HG03378 (cell line): Measurements from ENCODE around the gene REC8.

Source experiments
- ATAC-seq: cut with Tn5 transposase; IDR thresholded peaks from one replicate; pipeline ENCODE4 v1.9.1; 2021; ENCODE audit warnings: mild to moderate bottlenecking, moderate library complexity; ENCODE audit not compliant: unreplicated experiment

The REC8 gene

GRCh38 chr14:24171422-24172260 is at the start of gene REC8:
TSS of gene REC8 (plus strand) at chr14:24172080. CDS start at chr14:24172553, 473 bp downstream.
- peak; percentile 75 for ATAC-seq

- no peak for ATAC-seq
Measured at GRCh38 chr14:24122416-24122815, 49.5 kb upstream of the REC8 start.

DNA sequence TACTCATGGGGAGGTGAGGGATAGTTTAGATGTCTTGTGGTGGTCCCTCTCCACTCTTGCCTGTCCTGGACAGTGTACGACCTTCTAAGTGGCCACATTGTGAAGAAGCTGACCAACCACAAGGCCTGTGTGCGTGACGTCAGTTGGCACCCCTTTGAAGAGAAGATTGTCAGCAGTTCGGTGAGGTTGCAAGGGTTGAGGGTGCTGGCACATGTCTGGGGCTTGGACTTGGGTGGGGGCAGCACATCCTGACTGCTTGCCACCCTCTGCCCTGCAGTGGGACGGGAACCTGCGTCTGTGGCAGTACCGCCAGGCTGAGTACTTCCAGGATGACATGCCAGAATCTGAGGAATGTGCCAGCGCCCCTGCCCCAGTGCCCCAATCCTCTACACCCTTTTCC is 49.0 kb upstream of the REC8 start:
- no peak for ATAC-seq

DNA sequence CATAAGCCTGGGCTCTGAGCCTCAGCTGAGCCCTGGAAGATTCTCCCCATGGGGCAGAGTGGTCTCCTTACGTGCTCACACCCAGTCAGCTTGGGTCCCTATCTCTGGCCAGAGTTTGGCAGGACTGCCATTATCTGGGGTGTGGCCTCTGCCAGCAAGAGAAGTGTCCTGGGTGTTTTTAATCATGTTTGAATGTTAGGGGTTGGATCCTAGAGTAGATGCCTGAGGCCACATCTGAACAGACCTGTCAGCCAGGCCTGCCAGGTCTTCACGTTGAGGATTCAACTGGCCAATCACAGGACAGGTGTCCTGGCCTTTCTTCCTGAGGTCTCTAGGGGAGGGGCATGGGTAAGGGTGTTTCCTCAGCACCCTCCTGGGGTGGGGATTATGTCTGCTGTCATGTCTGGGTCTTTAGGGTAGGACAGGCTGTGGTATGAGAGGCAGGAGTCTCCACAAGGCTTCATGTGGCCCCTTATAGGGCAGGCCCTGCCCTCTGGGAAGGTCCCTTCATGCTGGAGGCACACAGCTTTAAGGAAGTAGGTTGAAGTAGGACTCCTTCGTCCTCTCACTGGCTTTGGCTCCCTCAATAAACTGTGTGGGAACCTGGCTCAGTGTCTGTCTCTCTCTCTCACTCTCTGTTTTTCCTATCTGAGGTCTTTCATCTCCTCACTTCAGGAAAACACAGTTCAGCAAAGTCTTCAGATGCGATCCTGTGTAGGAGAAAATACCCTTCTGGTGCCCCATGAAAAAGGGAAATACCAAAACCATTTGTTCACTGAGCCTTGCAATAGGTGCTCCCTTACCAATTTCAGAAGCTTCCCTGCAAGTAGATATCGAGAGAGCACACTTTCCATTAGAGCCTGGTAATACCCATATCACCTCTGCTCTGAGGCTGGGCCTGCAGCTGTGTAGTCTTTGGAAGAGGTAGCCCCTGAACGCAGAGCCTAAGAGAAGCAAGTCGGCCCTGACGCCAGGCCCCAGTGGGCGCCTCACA is 48.2 kb upstream of the REC8 start:
- no peak for ATAC-seq

- no peak for ATAC-seq
Measured at GRCh38 chr14:24126939-24127338, 44.9 kb upstream of the REC8 start.

GRCh38 chr14:24127673-24128072 is 44.2 kb upstream of the REC8 start:
- ATAC-seq: no peak

DNA sequence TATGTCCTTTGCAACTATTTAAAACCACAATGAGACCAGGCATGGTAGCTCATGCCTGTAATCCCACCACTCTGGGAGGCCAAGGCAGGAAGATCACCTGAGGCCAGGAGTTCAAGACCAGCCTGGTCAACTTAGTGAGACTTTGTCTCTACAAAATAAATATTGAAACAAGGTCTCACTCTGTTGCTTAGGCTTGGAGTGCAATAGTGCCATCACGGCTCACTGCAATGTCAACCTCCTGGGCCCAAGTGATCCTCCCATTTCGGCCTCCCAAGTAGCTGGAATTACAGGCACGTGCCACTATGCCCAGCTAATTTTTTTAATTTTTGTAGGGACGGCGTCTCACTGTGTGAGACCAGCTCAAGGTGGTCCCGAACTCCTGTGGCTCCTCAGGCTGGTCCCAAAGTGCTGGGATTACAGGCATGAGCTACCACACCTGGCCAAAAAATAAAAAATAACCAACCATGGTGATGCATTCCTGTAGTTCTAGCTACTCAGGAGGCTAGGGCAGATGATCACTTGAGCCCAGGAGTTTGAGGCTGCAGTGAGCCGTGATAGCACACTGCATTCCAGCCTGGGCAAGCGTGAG is 42.4 kb upstream of the REC8 start:
- ATAC-seq: no peak

- no peak for ATAC-seq
Measured at GRCh38 chr14:24130380-24130716, 41.5 kb upstream of the REC8 start, which contains the start of gene FITM1. TSS of gene FITM1 (plus strand) at chr14:24130659. CDS start at chr14:24131564, 905 bp downstream.

DNA sequence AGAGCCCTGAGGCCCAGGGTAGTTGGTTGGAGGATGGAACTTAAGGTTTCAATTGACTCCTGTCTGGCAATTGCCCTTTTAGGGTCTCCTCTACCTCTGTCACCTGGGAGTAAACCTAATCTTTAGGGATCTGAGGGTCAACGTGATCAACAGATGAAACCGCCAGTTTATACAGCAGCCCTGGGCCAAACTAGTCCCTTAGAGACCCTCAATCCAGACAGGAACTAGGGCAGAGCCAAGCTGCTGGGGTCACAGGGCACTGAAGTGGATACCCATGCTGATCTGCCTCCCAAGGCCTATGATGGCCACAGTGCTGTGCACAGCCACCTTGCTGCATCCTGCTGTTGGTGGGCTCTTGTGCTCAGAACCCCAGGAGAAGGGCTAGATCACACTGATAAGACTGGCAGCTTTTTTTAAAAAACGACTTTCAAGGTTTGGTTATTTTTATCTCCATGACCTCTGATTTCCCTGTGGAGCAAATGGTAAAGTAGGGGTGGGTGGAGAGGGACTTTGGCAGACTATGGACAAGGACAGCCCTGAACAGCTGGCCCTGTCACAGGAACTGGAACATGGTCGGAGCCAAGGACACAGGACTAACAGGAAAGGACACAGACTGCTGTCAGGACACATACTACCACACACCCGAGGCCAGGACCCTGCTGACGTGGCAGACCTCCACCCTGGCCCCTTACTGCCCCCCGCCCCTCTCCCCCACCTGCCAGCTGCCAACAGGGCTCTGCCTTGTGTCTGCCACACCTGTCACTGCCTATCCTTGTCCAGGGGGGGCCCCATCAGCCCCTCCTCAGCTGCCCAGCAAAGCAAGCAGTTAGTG is 40.9 kb upstream of the REC8 start:
- no peak for ATAC-seq

- no peak for ATAC-seq
Measured at GRCh38 chr14:24131549-24131966, 40.3 kb upstream of the REC8 start.

GRCh38 chr14:24132061-24132685 is 39.7 kb upstream of the REC8 start:
- no peak for ATAC-seq

DNA sequence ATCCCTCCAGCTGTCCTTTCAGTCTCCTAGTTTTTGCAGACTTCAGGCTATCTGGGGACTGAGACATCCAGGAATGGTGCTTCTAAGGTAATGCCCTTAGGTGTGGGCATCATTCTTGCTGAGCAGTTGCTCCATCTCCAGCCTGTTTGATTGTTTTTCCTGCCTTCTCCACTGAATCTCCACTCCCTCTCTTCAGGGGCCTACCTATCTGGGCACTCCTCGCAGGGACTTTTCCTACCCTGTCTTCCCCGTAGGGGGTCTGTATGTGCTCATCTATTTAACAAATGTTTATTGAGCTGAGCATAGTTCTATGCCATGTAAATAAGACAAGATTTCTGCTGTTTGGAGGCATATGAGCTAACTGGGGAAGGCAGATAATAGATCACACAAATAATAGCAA is 38.9 kb upstream of the REC8 start:
- no peak for ATAC-seq

DNA sequence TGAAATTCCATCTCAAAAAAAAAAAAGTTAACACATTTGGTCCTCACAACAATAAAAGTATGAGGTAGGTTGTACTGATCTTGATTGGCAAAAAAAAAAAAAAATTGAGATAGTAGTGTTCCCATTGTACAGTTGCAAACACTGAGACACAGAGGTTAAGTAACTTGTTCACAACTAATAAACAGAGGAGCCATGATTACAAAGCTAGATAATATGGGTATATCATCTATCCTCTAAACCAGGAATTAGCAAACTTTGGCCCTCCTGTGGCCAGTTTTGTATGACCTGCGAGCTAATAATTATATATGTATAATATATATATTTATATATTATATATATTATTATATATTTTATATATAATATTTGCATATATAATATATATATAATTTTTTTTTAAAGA is 38.1 kb upstream of the REC8 start:
- no peak for ATAC-seq

- peak; percentile 5 for ATAC-seq
Measured at GRCh38 chr14:24135584-24135833, 36.4 kb upstream of the REC8 start.

- ATAC-seq: peak; percentile 57
Measured at GRCh38 chr14:24135834-24136683, 35.8 kb upstream of the REC8 start, which contains the start of gene PSME1. TSS of gene PSME1 (plus strand) at chr14:24136194. CDS start at chr14:24136263, 69 bp downstream.

DNA sequence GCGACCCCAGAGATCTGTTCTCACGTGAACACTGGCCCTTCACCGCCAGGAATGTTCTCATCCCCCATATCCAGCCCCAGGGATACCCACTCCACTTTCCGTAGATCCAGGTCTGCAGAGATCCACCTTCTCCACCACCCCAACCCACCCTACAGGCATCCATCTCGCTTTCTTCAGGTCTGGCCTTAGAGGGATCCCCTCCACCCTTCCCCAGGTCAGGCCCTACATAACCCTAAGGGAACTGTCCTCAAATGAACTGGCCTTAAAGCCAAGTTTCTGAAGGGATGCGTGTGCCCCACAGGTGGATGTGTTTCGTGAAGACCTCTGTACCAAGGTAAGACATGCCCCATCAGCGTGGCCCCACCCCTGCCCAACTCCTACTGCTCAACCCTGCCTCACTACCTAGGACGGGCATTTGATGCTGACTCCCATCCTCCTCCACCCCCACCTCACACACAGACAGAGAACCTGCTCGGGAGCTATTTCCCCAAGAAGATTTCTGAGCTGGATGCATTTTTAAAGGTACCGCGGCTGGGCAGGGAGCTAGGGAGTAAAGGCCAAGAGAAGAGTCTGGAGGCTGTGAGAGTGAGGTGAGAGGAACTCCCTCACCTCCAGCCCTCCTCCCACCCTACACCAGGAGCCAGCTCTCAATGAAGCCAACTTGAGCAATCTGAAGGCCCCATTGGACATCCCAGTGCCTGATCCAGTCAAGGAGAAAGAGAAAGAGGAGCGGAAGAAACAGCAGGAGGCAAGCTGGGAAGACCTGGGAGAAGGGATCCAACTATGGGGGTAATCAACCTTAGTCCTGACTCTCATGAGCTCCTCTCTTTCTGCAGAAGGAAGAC is 35.0 kb upstream of the REC8 start:
- ATAC-seq: no peak

DNA sequence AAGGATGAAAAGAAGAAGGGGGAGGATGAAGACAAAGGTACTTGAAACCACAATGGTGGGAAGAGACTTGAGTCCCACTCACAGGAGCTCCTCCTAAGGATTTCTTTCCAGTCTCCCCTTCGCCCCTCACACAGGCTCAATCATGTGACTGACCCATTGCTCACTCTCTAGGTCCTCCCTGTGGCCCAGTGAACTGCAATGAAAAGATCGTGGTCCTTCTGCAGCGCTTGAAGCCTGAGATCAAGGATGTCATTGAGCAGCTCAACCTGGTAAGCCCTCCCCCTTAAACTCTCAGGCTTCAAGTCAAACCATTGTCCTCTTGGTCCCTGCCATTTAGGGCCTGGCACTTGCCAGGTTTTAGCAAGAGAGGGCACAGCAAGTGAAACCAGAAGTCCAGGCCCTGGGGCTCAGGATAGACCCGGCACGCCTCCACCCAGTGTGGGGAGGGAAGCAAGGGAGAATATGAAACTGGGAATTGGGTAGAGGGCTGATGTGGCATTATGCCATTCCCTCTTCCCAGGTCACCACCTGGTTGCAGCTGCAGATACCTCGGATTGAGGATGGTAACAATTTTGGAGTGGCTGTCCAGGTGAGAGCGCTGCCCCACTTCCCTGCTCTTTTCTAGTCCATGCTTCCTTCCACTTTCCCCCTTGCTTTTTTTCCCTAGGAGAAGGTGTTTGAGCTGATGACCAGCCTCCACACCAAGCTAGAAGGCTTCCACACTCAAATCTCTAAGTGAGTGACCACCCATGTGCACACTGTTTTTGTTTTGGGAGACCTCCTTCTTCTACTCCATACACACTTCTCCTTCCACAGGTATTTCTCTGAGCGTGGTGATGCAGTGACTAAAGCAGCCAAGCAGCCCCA is 34.1 kb upstream of the REC8 start:
- ATAC-seq: no peak
